Right lobe of liver (tissue), 6 donors: Measurements from ENCODE around the gene MMP25. TPM values are rescaled to one million over a fixed set of nuclear protein-coding genes. Genes with fewer than 3 reads are reported as not detected.

ENCODE experiments used
- ATAC-seq, 4 donors: fragments of 200-7000 bp; cut with Tn5 transposase; one replicate each; pipeline ENCODE4 v1.9.1; 2020; ENCODE audit warnings: mild to moderate bottlenecking in 4 of 4, moderate library complexity in 4 of 4
- DNase-seq, 3 donors: peaks; one replicate each; pipeline ENCODE4 v3.0.0-alpha.2; 2020
- H3K27ac ChIP-seq, 3 donors: fragments of 200-600 bp; one replicate each; pipeline ENCODE4 v1.8.0; 2022
- H3K27me3 ChIP-seq, 2 donors: fragments of 200-600 bp; one replicate each; pipeline ENCODE4 v1.8.0; 2022
- H3K36me3 ChIP-seq, 4 donors: fragments of 200-600 bp; sonication (generic) in 1 of 4; one replicate each; pipeline versions ENCODE4 v1.5.1 to v1.8.0; 2017 to 2022; ENCODE audit warnings: control low read depth in 1 of 4
- H3K4me1 ChIP-seq, 4 donors: fragments of 200-600 bp; sonication (generic) in 1 of 4; one replicate each; pipeline versions ENCODE4 v1.5.1 to v1.8.0; 2017 to 2022; ENCODE audit warnings: control low read depth in 1 of 4
- H3K4me3 ChIP-seq, 3 donors: fragments of 200-600 bp; one replicate each; pipeline ENCODE4 v1.8.0; 2022
- H3K9me3 ChIP-seq, 4 donors: fragments of 200-600 bp; sonication (generic) in 1 of 4; one replicate each; pipeline versions ENCODE4 v1.5.1 to v1.8.0; 2017 to 2022; ENCODE audit warnings: control low read depth in 1 of 4
- POLR2A ChIP-seq: fragments of 450-650 bp; IDR thresholded peaks from one replicate; pipeline ENCODE4 v1.6.1; 2017; ENCODE audit warnings: antibody characterized with exemption, mild to moderate bottlenecking
- WGBS: methylation state at CpG from one replicate; pipeline ENCODE4 v1.1.6; 2018; ENCODE audit warnings: low coverage, low lambda C conversion rate; ENCODE audit not compliant: insufficient coverage; ENCODE audit errors: missing lambda C conversion rate; 5-methylcytosine and 5-hydroxymethylcytosine counted together
- intact Hi-C, 2 donors: fragments of 100-400 bp; cut with DNase I; formaldehyde crosslinking; loops; one replicate each; pipeline versions ENCODE4 v1.11.2 to v1.14.1; 2022
- total RNA-seq, 6 experiments: library from RNA; depleted of rRNA in 2 of 6; stranded (reverse); fragments of >200 nt in 2 of 6; fragmentation: NEBNext Ultra II Directional in 3 of 6; extraction: Animal tissue kit (Norgen Biotek cat#: 25700) in 3 of 6; gene quantifications; one replicate each; pipeline versions ENCODE4 v1.1.0 to v1.2.4, GENCODE V29; 2016 to 2023
- TF ChIP-seq, protein P1 (sequence below), 4 donors: fragments of 200-600 bp in 3 of 4; fragments of 450-650 bp in 1 of 4; IDR thresholded peaks; one replicate each; pipeline versions ENCODE4 v1.5.1 to v1.8.0; 2016 to 2022; ENCODE audit warnings: antibody characterized with exemption in 4 of 4, mild to moderate bottlenecking in 2 of 4
- donor health status: DM: no; HTN: yes; CAD: no.
- donor health status: DM: no; HTN: no; CAD: no.
- donor health status: DM: no; HTN: no; CAD: no.
- donor health status: DM: no; HTN: yes; CAD: no.
- donor health status: DM: no; HTN: yes; CAD: no.

The MMP25 gene
- total RNA-seq, 6 experiments from 2014 or later, result 1.3 to 2.0 (median 1.6) TPM

GRCh38 chr16:3012246-3012645 is 34.1 kb upstream of the MMP25 start:
- no peak overlapping the region for H3K4me3 ChIP-seq
- H3K27ac ChIP-seq, result no peak overlapping the region
- H3K36me3 ChIP-seq, result no peaks in the 10 kb centered on the region
- DNase-seq (no peak), ATAC-seq (no peak)
- intact Hi-C loops, result no loop called here
- H3K4me1 ChIP-seq, result peaks cover 0 to 17% (median 7%) of the 10 kb centered on the region in 4 donors
- H3K9me3 ChIP-seq, result no peaks in the 10 kb centered on the region
- TF ChIP-seq POLR2A, result no peak
- TF ChIP-seq, protein P1, sequence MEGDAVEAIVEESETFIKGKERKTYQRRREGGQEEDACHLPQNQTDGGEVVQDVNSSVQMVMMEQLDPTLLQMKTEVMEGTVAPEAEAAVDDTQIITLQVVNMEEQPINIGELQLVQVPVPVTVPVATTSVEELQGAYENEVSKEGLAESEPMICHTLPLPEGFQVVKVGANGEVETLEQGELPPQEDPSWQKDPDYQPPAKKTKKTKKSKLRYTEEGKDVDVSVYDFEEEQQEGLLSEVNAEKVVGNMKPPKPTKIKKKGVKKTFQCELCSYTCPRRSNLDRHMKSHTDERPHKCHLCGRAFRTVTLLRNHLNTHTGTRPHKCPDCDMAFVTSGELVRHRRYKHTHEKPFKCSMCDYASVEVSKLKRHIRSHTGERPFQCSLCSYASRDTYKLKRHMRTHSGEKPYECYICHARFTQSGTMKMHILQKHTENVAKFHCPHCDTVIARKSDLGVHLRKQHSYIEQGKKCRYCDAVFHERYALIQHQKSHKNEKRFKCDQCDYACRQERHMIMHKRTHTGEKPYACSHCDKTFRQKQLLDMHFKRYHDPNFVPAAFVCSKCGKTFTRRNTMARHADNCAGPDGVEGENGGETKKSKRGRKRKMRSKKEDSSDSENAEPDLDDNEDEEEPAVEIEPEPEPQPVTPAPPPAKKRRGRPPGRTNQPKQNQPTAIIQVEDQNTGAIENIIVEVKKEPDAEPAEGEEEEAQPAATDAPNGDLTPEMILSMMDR (IDR thresholded peaks at IDR 0.05), result no peak
- 36% methylated on average over 8 of the region's 19 CpGs for whole genome bisulfite sequencing
- H3K27me3 ChIP-seq, result no peaks in the 10 kb centered on the region

- H3K4me3 ChIP-seq, result no peak within 1 kb of the TSS
- H3K27me3 ChIP-seq, result no peaks in the 10 kb centered on the region
- H3K9me3 ChIP-seq, result no peaks in the 10 kb centered on the region
- intact Hi-C loops, result no loop called here
- H3K27ac ChIP-seq, result no peak within 1 kb of the TSS
- DNase-seq (no peak), ATAC-seq (peak in 1 of 4 donors; percentile 5)
- 52% methylated on average over 12 of the region's 27 CpGs for WGBS
- no peaks in the 10 kb centered on the region for H3K36me3 ChIP-seq
- no peak for TF ChIP-seq POLR2A
- TF ChIP-seq, protein P1 (IDR thresholded peaks at IDR 0.05), result no peak
- peaks cover 0 to 10% (median 4%) of the 10 kb centered on the region in 4 donors for H3K4me1 ChIP-seq
Observed at GRCh38 chr16:3012828-3013420, 33.4 kb upstream of the MMP25 start, which contains the start of gene CLDN9. Gene CLDN9, plus strand, starts transcription at chr16:3012923. Its CDS starts 440 bp downstream, at chr16:3013363.

DNA sequence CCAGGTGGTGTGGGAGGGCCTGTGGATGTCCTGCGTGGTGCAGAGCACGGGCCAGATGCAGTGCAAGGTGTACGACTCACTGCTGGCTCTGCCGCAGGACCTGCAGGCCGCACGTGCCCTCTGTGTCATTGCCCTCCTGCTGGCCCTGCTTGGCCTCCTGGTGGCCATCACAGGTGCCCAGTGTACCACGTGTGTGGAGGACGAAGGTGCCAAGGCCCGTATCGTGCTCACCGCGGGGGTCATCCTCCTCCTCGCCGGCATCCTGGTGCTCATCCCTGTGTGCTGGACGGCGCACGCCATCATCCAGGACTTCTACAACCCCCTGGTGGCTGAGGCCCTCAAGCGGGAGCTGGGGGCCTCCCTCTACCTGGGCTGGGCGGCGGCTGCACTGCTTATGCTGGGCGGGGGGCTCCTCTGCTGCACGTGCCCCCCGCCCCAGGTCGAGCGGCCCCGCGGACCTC is 32.8 kb upstream of the MMP25 start:
- WGBS, result no CpG with 5 or more reads among the region's 27 CpGs
- peak; percentile 79 to 95 (median 84) for ATAC-seq
- TF ChIP-seq, protein P1 (IDR thresholded peaks at IDR 0.05), result peak in 3 of 4 donors; percentile 19 to 36 (median 31)
- TF ChIP-seq POLR2A, result no peak

DNA sequence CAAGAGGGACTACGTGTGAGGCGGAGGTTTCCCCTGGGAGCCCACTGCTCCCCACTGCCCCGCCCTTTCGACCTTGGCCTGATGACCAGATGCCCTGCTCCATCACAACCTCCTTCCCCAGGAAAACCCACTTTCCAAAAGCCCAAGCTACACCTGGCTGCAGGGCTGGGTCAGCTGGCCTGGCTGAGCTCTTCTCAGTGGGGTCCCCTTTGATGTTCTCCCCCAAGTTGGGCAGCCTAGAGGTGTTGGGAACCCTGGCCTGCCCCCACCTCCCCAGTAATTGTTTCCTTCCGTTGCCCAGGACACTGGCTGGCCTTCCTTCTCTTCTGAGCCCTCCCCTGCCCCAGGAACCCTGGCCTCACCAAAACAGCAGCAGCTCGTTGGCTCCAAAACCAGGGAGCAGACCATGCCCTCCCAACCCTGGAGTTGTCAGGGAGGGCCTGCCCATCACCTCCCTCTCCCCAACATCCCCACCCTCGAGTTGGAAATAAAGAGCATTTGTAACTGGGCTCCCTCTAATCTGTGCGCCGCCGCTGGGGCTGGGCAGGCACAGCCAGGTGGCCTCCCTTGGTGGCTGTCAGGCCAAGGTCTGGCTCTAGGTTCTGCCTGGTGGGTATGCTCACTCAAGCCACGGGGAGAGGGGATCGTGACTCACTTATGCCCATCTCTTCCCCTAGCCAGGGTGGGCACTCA is 32.2 kb upstream of the MMP25 start:
- TF ChIP-seq, protein P1 (IDR thresholded peaks at IDR 0.05), result no peak
- no peak for TF ChIP-seq POLR2A
- no peak for ATAC-seq
- Histone ChIP-seq H3K9me3 (no peaks in the 10 kb centered on the region), H3K27me3 (no peaks in the 10 kb centered on the region), H3K36me3 (no peaks in the 10 kb centered on the region), H3K27ac (no peak overlapping the region), H3K4me3 (no peak overlapping the region), H3K4me1 (peaks cover 0 to 5% (median 0%) of the 10 kb centered on the region in 4 donors)
- DNase-seq, result no peak
- 53% methylated on average over 5 of the region's 12 CpGs for WGBS
- intact Hi-C loops, result no loop called here

More for the DNA sequence above, 32.8 kb upstream of the MMP25 start:
- Histone ChIP-seq H3K27me3 (no peaks in the 10 kb centered on the region), H3K4me3 (no peak overlapping the region), H3K9me3 (no peaks in the 10 kb centered on the region), H3K27ac (no peak overlapping the region), H3K36me3 (no peaks in the 10 kb centered on the region), H3K4me1 (peaks cover 0 to 5% (median under 1%) of the 10 kb centered on the region in 4 donors)
- intact Hi-C loops, result no loop called here
- peak; percentile 75 to 89 (median 84) for DNase-seq
